Measurements from ENCODE around the gene CPNE6. TPM values are rescaled to one million over a fixed set of nuclear protein-coding genes. Genes with fewer than 3 reads are reported as not detected.
A peak's percentile ranks its signal among the peaks of the same experiment; 100 is the strongest.

Gene CPNE6
- total and polyA plus RNA-seq, 2 of the 13 experiments (the other 11 are each of a cell fraction or from before 2014, with no cell fraction given), result not detected

DNA sequence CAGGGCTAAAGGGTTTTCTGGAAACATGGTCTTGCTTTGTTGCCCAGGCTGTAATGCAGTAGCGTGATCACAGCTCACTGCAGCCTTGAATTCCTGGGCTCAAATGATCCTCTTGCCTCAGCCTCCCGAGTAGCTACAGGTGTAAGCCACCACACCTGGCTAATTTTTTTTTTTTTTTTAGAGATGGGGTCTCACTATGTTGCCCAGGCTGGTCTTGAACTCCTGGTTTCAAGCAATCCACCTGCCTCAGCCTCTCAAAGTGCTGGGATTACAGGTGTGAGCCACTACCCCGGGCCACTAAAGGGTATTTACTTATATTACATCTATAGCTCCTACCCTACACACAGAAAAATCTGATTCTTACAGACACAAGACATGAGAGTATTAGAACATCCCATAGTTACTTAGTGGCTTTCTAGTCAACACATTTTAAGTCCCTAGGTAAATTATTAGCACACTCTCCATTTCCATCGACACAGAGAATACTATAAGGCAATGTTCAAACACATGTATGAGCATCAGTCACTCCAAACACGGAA, 37.0 kb downstream of the CPNE6 start (continued):
- TF ChIP-seq, protein P1, sequence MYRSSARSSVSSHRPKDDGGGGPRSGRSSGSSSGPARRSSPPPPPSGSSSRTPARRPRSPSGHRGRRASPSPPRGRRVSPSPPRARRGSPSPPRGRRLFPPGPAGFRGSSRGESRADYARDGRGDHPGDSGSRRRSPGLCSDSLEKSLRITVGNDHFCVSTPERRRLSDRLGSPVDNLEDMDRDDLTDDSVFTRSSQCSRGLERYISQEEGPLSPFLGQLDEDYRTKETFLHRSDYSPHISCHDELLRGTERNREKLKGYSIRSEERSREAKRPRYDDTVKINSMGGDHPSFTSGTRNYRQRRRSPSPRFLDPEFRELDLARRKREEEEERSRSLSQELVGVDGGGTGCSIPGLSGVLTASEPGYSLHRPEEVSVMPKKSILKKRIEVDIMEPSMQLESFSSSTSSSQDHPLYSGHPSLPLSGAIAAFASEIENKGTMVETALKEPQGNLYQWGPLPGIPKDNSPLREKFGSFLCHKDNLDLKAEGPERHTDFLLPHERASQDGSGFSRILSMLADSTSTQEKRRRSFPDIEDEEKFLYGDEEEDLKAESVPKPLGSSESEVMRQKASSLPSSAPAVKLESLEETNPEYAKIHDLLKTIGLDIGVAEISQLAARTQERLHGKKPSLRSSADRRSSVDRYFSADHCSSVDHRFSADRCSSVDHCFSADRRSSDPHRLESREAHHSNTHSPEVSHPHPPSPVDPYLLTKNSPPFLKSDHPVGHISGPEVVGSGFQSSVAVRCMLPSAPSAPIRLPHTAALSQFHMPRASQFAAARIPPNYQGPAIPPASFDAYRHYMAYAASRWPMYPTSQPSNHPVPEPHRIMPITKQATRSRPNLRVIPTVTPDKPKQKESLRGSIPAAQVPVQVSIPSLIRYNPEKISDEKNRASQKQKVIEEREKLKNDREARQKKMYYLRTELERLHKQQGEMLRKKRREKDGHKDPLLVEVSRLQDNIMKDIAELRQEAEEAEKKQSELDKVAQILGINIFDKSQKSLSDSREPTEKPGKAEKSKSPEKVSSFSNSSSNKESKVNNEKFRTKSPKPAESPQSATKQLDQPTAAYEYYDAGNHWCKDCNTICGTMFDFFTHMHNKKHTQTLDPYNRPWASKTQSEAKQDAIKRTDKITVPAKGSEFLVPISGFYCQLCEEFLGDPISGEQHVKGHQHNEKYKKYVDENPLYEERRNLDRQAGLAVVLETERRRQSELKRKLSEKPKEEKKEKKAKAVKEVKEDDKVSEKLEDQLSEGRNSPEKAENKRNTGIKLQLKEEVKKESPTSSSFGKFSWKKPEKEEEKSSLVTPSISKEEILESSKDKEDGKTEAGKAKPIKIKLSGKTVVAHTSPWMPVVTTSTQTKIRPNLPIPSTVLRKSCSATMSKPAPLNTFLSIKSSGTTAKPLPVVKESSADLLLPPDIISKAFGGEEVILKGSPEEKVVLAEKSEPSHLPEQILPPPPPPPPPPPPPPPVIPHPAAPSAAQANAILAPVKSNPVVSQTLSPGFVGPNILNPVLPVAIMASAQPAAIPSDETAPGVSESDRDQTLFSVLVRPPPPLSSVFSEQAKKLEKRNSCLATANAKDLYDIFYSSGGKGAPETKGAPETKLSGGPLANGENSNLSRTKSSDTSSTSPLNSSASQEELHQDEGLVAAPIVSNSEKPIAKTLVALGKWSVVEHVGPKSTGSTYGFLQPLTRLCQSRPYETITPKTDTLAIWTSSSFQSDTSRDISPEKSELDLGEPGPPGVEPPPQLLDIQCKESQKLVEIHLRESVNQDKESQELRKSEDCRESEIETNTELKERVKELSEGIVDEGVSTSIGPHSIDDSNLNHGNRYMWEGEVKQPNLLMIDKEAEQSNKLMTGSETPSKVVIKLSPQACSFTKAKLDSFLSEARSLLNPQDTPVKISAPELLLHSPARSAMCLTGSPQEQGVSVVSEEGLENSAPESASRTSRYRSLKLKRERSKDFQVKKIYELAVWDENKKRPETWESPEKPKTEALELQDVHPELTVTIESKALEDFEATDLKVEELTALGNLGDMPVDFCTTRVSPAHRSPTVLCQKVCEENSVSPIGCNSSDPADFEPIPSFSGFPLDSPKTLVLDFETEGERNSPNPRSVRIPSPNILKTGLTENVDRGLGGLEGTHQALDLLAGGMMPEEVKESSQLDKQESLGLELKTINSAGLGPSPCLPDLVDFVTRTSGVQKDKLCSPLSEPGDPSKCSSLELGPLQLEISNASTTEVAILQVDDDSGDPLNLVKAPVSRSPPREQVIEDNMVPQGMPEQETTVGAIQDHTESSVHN (CRISPR knock-in tag; IDR thresholded peaks at IDR 0.05), result no peak
- TF ChIP-seq SMYD3 (CRISPR knock-in tag; IDR thresholded peaks at IDR 0.05), result no peak
- 0 out of 2 replicates have a peak, but pooled peaks have one; percentile 10 for TF ChIP-seq ZNF343 (CRISPR knock-in tag; IDR thresholded peaks at IDR 0.05)
- peak; percentile 92 for TF ChIP-seq ZNF121 (CRISPR knock-in tag; IDR thresholded peaks at IDR 0.05)
- TF ChIP-seq HHEX (CRISPR knock-in tag; IDR thresholded peaks at IDR 0.05), result peak; percentile 5; the same call in 1 of the 2 replicates
- TF ChIP-seq, protein P2, sequence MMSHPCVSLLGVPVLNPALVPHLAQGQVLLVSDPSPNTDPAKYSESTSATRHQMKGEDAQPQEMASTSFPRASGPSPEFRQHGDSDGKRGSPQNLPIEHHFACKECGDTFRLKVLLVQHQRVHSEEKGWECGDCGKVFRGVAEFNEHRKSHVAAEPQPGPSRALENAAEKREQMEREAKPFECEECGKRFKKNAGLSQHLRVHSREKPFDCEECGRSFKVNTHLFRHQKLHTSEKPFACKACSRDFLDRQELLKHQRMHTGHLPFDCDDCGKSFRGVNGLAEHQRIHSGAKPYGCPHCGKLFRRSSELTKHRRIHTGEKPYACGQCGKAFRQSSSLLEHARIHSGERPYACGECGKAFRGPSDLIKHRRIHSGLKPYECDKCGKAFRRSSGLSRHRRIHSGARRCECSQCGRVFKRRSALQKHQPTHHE (CRISPR knock-in tag; IDR thresholded peaks at IDR 0.05; ENCODE audit: borderline replicate concordance), result peak; percentile 40; the same call in 1 of the 2 replicates
- TF ChIP-seq, protein P3, sequence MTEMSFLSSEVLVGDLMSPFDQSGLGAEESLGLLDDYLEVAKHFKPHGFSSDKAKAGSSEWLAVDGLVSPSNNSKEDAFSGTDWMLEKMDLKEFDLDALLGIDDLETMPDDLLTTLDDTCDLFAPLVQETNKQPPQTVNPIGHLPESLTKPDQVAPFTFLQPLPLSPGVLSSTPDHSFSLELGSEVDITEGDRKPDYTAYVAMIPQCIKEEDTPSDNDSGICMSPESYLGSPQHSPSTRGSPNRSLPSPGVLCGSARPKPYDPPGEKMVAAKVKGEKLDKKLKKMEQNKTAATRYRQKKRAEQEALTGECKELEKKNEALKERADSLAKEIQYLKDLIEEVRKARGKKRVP (CRISPR knock-in tag; IDR thresholded peaks at IDR 0.05), result no peak
- TF ChIP-seq IRX3 (CRISPR knock-in tag; IDR thresholded peaks at IDR 0.05; ENCODE audit: borderline replicate concordance, low read depth), result 0 out of 2 replicates have a peak, but pooled peaks have one; percentile 45
- TF ChIP-seq, protein P4, sequence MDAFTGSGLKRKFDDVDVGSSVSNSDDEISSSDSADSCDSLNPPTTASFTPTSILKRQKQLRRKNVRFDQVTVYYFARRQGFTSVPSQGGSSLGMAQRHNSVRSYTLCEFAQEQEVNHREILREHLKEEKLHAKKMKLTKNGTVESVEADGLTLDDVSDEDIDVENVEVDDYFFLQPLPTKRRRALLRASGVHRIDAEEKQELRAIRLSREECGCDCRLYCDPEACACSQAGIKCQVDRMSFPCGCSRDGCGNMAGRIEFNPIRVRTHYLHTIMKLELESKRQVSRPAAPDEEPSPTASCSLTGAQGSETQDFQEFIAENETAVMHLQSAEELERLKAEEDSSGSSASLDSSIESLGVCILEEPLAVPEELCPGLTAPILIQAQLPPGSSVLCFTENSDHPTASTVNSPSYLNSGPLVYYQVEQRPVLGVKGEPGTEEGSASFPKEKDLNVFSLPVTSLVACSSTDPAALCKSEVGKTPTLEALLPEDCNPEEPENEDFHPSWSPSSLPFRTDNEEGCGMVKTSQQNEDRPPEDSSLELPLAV (CRISPR knock-in tag; conservative IDR thresholded peaks at IDR 0.05; ENCODE audit: low read depth), result no peak
- TF ChIP-seq KMT2A (CRISPR knock-in tag; IDR thresholded peaks at IDR 0.05), result no peak
- TF ChIP-seq, protein P5, sequence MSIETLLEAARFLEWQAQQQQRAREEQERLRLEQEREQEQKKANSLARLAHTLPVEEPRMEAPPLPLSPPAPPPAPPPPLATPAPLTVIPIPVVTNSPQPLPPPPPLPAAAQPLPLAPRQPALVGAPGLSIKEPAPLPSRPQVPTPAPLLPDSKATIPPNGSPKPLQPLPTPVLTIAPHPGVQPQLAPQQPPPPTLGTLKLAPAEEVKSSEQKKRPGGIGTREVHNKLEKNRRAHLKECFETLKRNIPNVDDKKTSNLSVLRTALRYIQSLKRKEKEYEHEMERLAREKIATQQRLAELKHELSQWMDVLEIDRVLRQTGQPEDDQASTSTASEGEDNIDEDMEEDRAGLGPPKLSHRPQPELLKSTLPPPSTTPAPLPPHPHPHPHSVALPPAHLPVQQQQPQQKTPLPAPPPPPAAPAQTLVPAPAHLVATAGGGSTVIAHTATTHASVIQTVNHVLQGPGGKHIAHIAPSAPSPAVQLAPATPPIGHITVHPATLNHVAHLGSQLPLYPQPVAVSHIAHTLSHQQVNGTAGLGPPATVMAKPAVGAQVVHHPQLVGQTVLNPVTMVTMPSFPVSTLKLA (IDR thresholded peaks at IDR 0.05), result no peak
- no peak for TF ChIP-seq NCOA2 (CRISPR knock-in tag; IDR thresholded peaks at IDR 0.05)
- TF ChIP-seq ZNF468 (CRISPR knock-in tag; IDR thresholded peaks at IDR 0.05), result no peak
- TF ChIP-seq CC2D1A (CRISPR knock-in tag; IDR thresholded peaks at IDR 0.05), result peak; percentile 17; the same call in 1 of the 2 replicates
- peak; percentile 19; the same call in 1 of the 2 replicates for TF ChIP-seq SNAPC2 (CRISPR knock-in tag; IDR thresholded peaks at IDR 0.05)
- TF ChIP-seq JUND (CRISPR knock-in tag; IDR thresholded peaks at IDR 0.05), result no peak

All from HepG2 (cell line).